DOHH2 (cell line): ENCODE results near the gene NEUROD1.

ENCODE experiments used
- H3F3A ChIP-seq: fragments of 200-600 bp; sonication (generic), shearing (Covaris generic); 2 replicates; pipeline ENCODE4 v1.6.0; 2016; ENCODE audit warnings: antibody characterized with exemption, mild to moderate bottlenecking; ENCODE audit not compliant: control insufficient read depth, insufficient read depth
- H3K27ac ChIP-seq: fragments of 200-600 bp; sonication (generic); 2 replicates; pipeline ENCODE4 v1.5.1; 2014; ENCODE audit warnings: low read depth, mild to moderate bottlenecking, low read length, moderate library complexity
- H3K27me3 ChIP-seq: fragments of 200-600 bp; sonication (generic); 2 replicates; pipeline ENCODE4 v1.6.1; 2014; ENCODE audit warnings: mild to moderate bottlenecking, low read length, mixed read lengths; ENCODE audit not compliant: control insufficient read depth
- H3K36me3 ChIP-seq: fragments of 200-600 bp; sonication (generic); 2 replicates; pipeline ENCODE4 v1.6.1; 2014; ENCODE audit warnings: mild to moderate bottlenecking, low read length, moderate library complexity, mixed read lengths; ENCODE audit not compliant: control insufficient read depth
- H3K4me1 ChIP-seq: fragments of 200-600 bp; sonication (generic); 2 replicates; pipeline ENCODE4 v1.6.1; 2014; ENCODE audit warnings: mild to moderate bottlenecking, low read length, mixed read lengths; ENCODE audit not compliant: control insufficient read depth
- H3K4me2 ChIP-seq: fragments of 200-600 bp; sonication (generic); 2 replicates; pipeline ENCODE4 v1.6.0; 2014; ENCODE audit warnings: mild to moderate bottlenecking, low read length, moderate library complexity
- H3K4me3 ChIP-seq: fragments of 200-600 bp; sonication (generic); 2 replicates; pipeline ENCODE4 v1.5.1; 2014; ENCODE audit warnings: mild to moderate bottlenecking, low read length, mixed read lengths
- H3K79me2 ChIP-seq: fragments of 200-600 bp; sonication (generic); 2 replicates; pipeline ENCODE4 v1.6.1; 2014; ENCODE audit warnings: mild to moderate bottlenecking, low read length, mixed read lengths; ENCODE audit not compliant: control insufficient read depth
- H3K9me2 ChIP-seq: fragments of 200-600 bp; sonication (generic); replicated peaks from 2 replicates; pipeline ENCODE4 v1.6.1; 2014; ENCODE audit warnings: mild to moderate bottlenecking, low read length, mixed read lengths; ENCODE audit not compliant: control insufficient read depth
- H3K9me3 ChIP-seq: fragments of 200-600 bp; sonication (generic); 2 replicates; pipeline ENCODE4 v1.6.1; 2014; ENCODE audit warnings: antibody characterized with exemption, low read length, mixed read lengths; ENCODE audit not compliant: control insufficient read depth, insufficient read depth
- H4K20me1 ChIP-seq: fragments of 200-600 bp; sonication (generic); 2 replicates; pipeline ENCODE4 v1.6.0; 2014; ENCODE audit warnings: low read depth, mild to moderate bottlenecking, antibody characterized with exemption, low read length, moderate library complexity; ENCODE audit not compliant: control insufficient read depth, insufficient read depth
- EZH2phosphoT487 ChIP-seq: fragments of 200-600 bp; sonication (generic); IDR thresholded peaks from 2 replicates; pipeline ENCODE4 v1.6.1; 2017; ENCODE audit warnings: borderline replicate concordance, mild to moderate bottlenecking, antibody characterized with exemption, low read length, moderate library complexity, mixed read lengths
- TF ChIP-seq, protein P1 (sequence below): fragments of 200-600 bp; sonication (generic); IDR thresholded peaks from one replicate; pipeline ENCODE4 v1.5.1; 2014; ENCODE audit warnings: antibody characterized with exemption, mild to moderate bottlenecking, low read depth, low read length; ENCODE audit not compliant: poor library complexity, severe bottlenecking

NEUROD1 gene

DNA sequence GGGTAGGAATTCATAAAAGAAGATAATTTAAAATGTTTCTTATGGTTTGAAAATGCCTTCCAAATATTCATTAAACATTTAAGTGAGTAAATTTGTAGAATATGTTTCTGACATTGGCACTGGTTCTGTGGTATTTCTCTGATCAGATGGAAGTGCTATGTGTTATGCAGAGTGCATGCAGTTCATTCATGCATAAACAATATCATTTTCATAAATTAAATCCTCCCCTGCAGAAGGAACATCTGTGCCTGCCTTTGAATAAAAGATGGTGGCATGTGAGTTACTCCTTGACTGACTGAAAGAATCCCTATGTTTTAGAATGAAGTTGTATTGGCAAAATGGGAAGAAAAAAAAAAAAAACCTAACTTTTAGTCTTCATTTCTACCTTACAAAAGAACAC, 5.9 kb downstream of the NEUROD1 start:
- Histone ChIP-seq H3K4me3 (no peak overlapping the region), H3K27me3 (no peaks in the 10 kb centered on the region), H4K20me1 (no peaks in the 10 kb centered on the region)

DNA sequence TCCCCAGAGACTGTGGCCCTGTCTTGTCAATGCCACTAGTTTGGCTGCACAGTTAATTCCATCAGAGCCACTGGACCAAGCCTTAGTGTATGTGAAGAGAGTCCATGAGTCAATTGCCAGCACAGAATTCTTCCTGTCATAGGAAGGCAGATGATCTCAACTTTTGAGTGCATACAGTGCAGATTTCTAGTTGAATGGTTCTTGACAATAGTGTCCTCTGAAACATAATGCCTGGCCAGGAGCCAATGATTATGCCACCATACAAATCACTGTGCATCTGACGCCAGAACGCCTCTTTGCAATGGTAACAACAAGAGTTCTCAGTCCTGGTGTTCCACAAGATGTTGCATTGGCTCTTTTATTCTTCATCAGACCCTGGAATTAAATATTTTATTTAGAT, 7.1 kb downstream of the NEUROD1 start:
- H3K4me1 ChIP-seq, result peaks cover 34% of the 10 kb centered on the region
- TF ChIP-seq, protein P1, sequence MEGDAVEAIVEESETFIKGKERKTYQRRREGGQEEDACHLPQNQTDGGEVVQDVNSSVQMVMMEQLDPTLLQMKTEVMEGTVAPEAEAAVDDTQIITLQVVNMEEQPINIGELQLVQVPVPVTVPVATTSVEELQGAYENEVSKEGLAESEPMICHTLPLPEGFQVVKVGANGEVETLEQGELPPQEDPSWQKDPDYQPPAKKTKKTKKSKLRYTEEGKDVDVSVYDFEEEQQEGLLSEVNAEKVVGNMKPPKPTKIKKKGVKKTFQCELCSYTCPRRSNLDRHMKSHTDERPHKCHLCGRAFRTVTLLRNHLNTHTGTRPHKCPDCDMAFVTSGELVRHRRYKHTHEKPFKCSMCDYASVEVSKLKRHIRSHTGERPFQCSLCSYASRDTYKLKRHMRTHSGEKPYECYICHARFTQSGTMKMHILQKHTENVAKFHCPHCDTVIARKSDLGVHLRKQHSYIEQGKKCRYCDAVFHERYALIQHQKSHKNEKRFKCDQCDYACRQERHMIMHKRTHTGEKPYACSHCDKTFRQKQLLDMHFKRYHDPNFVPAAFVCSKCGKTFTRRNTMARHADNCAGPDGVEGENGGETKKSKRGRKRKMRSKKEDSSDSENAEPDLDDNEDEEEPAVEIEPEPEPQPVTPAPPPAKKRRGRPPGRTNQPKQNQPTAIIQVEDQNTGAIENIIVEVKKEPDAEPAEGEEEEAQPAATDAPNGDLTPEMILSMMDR, result no peak
- TF ChIP-seq EZH2phosphoT487, result no peak
- H3K4me3 ChIP-seq, result 0 out of 2 replicates have a peak overlapping the region, but pooled peaks have one; percentile 13
- no peaks in the 10 kb centered on the region for H4K20me1 ChIP-seq
- no peaks in the 10 kb centered on the region for H3K79me2 ChIP-seq
- H3K27ac ChIP-seq, result no peak overlapping the region
- no peaks in the 10 kb centered on the region for H3K9me2 ChIP-seq
- no peaks in the 10 kb centered on the region for H3K9me3 ChIP-seq
- H3K27me3 ChIP-seq, result no peaks in the 10 kb centered on the region
- peaks cover 10% of the 10 kb centered on the region for H3F3A ChIP-seq
- no peaks in the 10 kb centered on the region for H3K36me3 ChIP-seq
- H3K4me2 ChIP-seq, result peak overlapping the region; percentile 46

More for the DNA sequence above, 5.9 kb downstream of the NEUROD1 start:
- TF ChIP-seq EZH2phosphoT487, result no peak
- Histone ChIP-seq H3K4me2 (peak overlapping the region; percentile 22), H3K36me3 (no peaks in the 10 kb centered on the region), H3K27ac (no peak overlapping the region), H3K79me2 (no peaks in the 10 kb centered on the region), H3K4me1 (peaks cover 34% of the 10 kb centered on the region), H3K9me2 (no peaks in the 10 kb centered on the region), H3F3A (peaks cover 10% of the 10 kb centered on the region), H3K9me3 (no peaks in the 10 kb centered on the region)

DNA sequence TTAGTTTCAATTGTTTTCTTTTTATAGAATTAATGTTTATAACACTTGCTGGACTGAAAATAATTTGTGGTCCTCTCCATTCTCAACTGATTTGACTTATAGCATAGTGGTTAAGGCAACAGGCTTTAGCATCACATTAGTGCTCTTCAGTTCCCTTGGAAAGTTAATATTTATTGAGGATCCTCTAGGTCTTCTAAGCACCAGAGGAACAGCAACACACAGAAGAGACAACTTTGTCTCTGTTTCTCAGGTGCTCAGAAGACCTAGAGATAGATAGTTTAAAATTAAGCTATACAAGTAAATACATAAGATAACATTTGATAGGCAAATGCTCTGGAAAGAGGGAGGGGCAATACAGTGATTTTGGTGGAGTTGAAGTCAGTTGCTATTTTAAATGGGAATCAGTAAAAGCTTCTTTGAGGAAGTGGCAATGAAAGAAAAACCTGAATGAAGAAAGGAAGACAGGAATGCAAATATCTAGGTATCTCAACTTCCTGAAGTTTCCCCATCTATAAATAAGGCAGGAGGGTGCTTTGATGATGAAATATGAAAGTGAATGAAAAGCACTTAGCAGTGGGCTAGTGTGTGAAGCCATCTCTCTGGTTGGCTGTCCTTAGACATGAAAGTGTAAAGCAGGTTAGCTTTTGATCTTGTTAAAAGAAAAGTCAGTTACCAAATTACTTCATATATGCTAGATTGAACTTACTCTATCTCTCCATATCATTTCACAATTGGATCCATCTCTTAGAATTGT, 7.9 kb downstream of the NEUROD1 start:
- no peaks in the 10 kb centered on the region for H3K79me2 ChIP-seq
- no peaks in the 10 kb centered on the region for H3K36me3 ChIP-seq
- no peaks in the 10 kb centered on the region for H3K27me3 ChIP-seq
- TF ChIP-seq, protein P1, result no peak
- TF ChIP-seq EZH2phosphoT487, result no peak
- H3K27ac ChIP-seq, result no peak overlapping the region
- H3K4me2 ChIP-seq, result peak overlapping the region; percentile 46
- no peaks in the 10 kb centered on the region for H3K9me3 ChIP-seq
- no peaks in the 10 kb centered on the region for H4K20me1 ChIP-seq
- H3K4me3 ChIP-seq, result 0 out of 2 replicates have a peak overlapping the region, but pooled peaks have one; percentile 13
- peaks cover 34% of the 10 kb centered on the region for H3K4me1 ChIP-seq
- H3K9me2 ChIP-seq, result no peaks in the 10 kb centered on the region
- H3F3A ChIP-seq, result peaks cover 10% of the 10 kb centered on the region

DNA sequence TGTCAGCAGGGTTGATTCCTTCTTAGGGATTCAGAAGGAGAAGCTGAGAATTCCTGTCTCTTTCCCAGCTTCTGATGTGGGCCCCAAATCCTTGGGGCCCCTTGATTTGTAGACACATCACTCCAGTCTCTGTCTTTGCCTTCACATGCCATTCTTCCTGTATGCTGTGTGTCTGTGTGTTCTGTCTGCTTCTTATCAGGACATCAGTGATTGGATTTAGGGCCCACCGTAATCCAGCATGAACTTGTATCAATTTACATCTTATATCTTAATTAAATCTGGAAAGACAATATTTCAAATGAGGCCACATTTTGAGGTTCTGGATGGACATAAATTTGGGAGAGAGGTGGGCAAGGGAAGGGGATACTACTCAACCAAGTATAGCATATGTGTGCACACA, 9.7 kb downstream of the NEUROD1 start:
- Histone ChIP-seq H3F3A (peaks cover 10% of the 10 kb centered on the region), H3K27me3 (no peaks in the 10 kb centered on the region), H3K27ac (no peak overlapping the region), H3K36me3 (no peaks in the 10 kb centered on the region), H3K4me3 (no peak overlapping the region), H3K4me2 (no peak overlapping the region), H3K4me1 (peaks cover 34% of the 10 kb centered on the region), H3K9me3 (no peaks in the 10 kb centered on the region; the same call in 1 of the 2 replicates), H3K9me2 (no peaks in the 10 kb centered on the region), H4K20me1 (no peaks in the 10 kb centered on the region), H3K79me2 (no peaks in the 10 kb centered on the region)
- TF ChIP-seq, protein P1, result no peak
- no peak for TF ChIP-seq EZH2phosphoT487
